ENCODE results near the gene MMP17. TPM values are rescaled to one million over a fixed set of nuclear protein-coding genes. Genes with fewer than 3 reads are reported as not detected.
A peak's percentile ranks its signal among the peaks of the same experiment; 100 is the strongest.

Gene MMP17
- total RNA-seq, 2 donors from 2014 or later: not detected

DNA sequence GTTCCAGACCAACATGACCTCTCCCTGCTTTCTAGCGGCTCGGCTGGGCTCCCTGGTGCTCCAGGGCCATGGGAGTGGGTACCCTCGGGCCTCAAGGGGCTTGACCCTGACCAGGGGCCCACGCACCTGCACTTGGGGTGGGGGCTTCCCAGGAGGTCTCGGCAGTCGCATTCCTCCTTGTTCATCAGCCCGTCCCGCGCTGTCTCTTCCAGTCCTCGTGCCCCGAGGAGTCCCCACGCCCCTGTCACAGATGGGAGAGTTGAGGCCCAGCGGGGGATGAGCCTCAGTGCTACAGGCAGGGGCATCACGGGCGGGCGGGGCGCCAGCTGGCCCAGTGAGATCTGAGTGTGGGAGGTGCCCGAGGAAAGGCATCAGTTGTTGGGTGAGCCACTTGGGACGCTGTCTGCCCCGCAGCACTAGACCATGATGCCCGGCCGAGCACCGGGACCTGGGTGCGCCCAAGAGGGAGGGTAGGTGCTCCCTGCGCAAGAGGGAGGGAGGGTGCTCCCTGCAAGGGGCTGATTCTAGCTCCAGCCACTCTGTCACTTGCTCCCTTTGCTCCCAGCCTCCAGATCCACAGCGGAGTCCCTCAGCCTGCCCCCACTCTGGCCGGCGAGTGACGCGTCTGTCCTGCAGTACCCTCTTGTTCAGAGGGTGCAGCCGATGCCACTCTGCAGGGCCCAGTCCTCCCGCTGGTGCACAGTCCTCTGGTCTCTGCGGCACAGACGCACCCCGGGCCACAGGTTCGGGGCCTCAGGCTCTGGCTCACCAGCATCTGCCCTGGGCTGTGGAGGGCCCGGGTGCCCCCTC, 23.8 kb downstream of the MMP17 start:
- Mint-ChIP-seq H3K9me3 (no peaks in the 10 kb centered on the region), H3K36me3 (no peaks in the 10 kb centered on the region), H3K27ac (no peak overlapping the region)
- ATAC-seq: peak in 1 of 2 donors; percentile 10
- DNase-seq (ENCODE audit: low spot score in 2 of 2): no peak

DNA sequence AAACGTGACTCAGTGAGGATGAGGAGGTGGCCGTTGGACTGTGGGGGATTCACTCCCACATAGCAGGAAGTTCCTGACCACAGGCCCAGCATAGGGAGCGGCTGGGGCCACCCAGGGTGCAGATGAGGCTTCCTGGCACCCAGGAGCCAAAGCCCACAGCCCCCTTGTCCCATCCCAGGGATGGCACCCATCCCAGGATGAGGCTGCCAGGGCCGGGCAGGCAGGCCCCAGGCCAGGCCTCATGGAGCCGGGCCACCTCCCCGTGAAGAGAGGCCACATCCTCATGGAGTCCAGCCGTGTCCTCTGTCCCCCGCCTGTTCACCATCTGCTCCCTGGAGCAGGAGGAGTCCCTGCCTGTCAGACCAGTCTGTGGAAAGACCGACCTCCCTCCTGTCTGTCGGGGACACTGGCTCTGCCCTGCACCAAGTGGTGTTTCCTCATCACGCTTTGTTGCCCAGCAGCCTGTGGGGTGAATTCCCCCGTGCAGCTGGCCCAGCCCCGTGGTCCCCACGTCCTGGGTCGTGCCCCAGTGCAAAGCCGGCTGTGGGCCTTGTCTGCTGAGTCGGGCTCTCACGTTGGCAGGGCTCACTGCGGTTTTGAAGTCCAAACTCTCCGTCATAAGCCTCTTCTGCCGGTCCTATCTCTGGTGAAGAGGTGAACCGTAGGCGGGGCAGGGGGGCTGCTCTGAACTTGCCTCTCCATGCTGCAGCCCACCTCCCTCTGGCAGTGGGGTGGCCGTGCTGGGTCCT, 24.5 kb downstream of the MMP17 start:
- peak in 1 of 2 donors; percentile 17 for ATAC-seq

DNA sequence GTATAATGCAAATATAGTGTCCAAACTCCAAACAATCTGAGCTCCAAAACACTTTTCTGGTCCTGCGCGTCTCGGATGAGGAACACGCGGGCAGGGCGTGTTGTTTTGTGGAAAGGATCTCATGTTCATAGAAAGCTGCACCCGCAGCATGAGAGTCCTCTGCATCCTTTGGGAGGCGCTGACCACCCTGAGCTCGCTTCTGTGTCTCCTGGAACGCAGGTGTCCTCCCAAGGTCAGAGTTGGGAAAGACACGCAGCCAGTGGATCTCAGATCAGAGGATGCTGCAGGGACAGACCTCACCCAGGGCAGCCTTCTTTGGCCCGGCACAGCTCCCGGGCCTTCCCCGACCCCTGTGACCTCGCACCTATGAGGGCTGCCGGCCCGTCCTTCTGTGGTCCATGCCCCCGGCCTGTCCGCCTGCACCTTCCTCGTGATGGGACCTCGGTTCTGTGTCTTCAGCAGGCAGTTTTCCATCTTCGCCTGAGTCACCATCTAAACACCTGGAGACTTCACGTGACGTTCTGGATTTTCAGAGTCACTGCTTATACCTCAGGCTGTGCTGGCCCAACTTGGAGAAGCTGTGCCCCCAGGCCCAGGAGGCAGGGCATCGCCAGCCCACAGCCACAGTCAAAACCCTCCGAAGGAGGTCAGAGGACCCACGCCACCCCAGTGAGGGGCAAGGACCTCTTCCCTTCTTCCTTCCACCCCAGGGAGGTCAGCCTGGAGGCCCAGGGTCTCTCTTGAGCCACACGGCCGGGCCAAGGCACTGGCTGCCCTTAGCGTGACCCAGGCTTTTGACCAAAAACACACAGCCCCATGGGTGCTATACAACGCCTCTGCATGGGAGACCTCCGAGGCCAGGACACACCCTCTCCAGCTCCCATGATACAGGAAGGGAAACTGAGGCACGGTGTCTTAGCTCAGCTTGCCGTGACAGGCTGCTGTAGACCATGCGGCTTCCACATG, 25.9 kb downstream of the MMP17 start:
- no peak for DNase-seq (ENCODE audit: low spot score in 2 of 2)
- no peak for ATAC-seq
- H3K9me3 Mint-ChIP-seq: no peaks in the 10 kb centered on the region

More for the DNA sequence above, 24.5 kb downstream of the MMP17 start:
- Mint-ChIP-seq H3K36me3 (no peaks in the 10 kb centered on the region), H3K9me3 (no peaks in the 10 kb centered on the region), H3K27ac (no peak overlapping the region)
- DNase-seq (ENCODE audit: low spot score in 2 of 2): no peak

DNA sequence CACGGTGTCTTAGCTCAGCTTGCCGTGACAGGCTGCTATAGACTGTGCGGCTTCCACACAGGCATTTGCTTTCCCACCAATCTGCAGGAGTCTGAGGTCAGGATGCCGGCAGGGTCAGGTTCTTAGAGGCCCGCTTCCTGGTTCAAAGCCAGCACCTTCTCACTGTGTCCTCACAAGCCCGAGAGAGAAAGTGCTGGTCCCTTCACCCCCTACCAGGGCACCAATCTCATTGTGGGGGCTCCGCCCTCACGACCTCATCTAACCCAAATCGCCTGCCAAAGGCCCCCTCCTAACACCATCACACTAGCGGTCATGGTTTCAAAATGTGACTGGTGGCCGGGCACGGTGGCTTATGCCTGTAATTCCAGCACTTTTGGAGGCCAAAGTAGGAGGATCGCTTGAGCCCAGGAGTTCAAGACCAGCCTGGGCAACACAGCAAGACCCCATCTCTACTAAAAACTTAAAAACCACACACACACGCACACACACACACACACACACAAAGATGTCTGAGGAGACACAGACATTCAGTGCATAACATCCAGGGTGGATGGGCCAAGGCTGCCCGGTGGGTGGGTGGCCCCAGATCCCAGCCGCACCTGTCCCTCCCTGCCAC, 26.8 kb downstream of the MMP17 start:
- no peak overlapping the region for H3K27ac Mint-ChIP-seq
- DNase-seq (ENCODE audit: low spot score in 2 of 2) (no peak), ATAC-seq (no peak)
- H3K36me3 Mint-ChIP-seq: no peaks in the 10 kb centered on the region
- H3K9me3 Mint-ChIP-seq: no peaks in the 10 kb centered on the region

More for the DNA sequence above, 25.9 kb downstream of the MMP17 start:
- Mint-ChIP-seq H3K27ac (no peak overlapping the region), H3K36me3 (no peaks in the 10 kb centered on the region)

DNA sequence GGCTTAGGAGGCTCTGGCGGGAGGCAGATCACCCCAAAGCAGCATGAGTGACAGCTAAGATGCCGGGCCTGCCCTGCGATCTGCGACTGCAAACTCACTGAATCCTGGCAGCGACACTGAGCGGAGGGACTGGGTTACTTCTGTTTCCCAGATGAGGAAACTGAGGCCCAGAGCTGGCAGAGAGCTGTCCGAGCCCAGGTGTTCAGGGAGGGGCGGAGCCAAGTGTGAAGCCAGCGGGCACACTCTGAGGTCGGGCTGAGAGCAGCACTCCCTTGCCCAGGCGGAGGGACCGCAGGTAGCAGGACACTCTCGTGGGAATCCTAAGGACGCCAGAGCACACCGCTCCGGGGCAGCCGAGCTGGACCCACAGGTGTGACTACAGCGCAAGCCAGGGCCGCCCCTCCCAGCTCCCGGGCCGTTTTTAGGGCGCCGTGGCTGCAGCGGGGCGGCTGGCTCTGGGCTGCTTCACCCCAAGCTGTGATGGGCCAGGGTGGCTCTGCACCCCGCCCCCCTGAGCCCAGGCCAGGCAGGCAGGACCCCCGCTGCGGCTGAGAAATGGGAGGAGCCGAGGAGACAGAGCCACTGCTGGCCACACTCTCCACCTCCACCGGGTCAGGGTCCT, 27.4 kb downstream of the MMP17 start:
- H3K27ac Mint-ChIP-seq: no peak overlapping the region
- H3K9me3 Mint-ChIP-seq: no peaks in the 10 kb centered on the region
- no peaks in the 10 kb centered on the region for H3K36me3 Mint-ChIP-seq
- ATAC-seq: no peak
- no peak for DNase-seq (ENCODE audit: low spot score in 2 of 2)

DNA sequence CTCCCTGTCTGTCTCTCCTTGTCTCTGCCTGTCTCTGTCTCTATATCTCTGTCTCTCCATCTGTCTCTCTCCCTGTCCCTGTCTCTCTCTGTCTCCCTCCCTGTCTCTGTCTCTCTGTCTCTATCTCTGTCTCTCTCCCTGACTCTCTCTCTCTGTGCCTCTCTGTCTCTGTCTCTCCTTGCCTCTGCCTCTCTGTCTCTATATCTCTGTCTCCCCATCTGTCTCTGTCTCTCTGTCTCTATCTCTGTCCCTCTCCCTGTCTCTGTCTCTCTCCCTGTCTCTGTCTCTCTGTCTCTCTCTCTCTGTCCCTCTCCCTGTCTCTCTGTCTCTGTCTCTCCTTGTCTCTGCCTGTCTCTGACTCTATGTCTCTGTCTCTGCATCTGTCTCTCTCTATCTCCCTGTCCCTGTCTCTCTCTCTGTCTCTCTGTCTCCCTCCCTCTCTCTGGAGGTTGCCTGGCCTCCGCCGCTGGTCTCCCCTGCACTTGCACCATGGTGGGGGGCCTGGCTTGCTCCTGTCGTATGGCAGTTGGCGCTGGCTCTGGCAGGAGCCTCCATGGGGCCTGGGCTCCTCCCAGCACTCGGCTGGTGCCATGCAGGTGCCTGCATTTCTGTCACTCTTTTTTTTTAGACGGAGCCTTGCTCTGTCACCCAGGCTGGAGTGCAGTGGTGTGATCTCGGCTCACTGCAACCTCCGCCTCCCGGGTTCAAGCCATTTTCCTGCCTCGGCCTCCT, 28.3 kb downstream of the MMP17 start:
- ATAC-seq (no peak), DNase-seq (ENCODE audit: low spot score in 2 of 2) (no peak)
- H3K36me3 Mint-ChIP-seq: no peaks in the 10 kb centered on the region
- no peaks in the 10 kb centered on the region for H3K9me3 Mint-ChIP-seq
- no peak overlapping the region for H3K27ac Mint-ChIP-seq

DNA sequence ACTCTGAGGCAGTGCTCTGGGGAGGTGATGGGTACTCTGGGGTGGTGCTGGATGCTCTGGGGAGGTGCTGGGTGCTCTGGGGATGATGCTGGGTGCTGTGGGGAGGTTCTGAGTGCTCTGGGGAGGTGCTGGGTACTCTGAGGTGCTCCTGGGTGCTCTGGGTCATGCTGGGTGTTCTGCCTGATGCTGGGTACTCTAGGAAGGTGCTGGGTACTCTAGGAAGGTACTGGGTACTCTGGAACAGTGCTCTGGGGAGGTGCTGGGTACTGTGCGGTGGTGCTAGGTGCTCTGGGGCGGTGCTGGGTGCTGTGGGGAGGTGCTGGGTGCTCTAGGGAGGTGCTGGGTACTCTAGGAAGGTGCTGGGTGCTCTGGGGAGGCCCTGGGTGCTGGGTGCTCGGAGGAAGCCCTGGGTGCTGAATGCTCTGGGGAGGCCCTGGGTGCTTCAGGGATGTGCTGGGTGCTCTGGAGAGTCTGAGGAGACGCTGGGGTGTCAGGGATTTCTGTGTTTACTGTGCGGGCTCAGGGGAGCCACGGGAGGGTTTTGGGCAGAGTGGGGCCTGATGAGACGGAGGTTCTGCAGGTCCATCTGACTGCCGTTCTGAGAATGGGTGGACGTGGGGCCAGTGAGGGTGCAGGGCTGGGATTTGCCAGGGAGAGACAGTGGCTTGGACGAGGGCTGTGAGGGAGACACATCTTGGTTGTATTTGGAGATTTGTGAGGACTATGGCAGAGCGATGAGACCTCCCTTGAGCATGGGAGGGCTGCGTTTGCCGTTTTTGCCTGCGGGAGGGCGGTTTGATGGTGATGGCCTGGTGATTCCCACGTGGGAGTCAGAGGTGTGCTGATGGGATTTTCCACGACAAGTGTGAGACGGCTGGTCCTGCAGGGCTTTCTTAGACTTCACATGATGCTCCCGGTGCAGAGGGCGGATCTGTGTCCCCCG, 30.0 kb downstream of the MMP17 start:
- ATAC-seq (no peak), DNase-seq (ENCODE audit: low spot score in 2 of 2) (no peak)
- peak overlapping the region; percentile 25 to 26 for H3K27ac Mint-ChIP-seq
- no peaks in the 10 kb centered on the region for H3K36me3 Mint-ChIP-seq
- H3K9me3 Mint-ChIP-seq: no peaks in the 10 kb centered on the region

DNA sequence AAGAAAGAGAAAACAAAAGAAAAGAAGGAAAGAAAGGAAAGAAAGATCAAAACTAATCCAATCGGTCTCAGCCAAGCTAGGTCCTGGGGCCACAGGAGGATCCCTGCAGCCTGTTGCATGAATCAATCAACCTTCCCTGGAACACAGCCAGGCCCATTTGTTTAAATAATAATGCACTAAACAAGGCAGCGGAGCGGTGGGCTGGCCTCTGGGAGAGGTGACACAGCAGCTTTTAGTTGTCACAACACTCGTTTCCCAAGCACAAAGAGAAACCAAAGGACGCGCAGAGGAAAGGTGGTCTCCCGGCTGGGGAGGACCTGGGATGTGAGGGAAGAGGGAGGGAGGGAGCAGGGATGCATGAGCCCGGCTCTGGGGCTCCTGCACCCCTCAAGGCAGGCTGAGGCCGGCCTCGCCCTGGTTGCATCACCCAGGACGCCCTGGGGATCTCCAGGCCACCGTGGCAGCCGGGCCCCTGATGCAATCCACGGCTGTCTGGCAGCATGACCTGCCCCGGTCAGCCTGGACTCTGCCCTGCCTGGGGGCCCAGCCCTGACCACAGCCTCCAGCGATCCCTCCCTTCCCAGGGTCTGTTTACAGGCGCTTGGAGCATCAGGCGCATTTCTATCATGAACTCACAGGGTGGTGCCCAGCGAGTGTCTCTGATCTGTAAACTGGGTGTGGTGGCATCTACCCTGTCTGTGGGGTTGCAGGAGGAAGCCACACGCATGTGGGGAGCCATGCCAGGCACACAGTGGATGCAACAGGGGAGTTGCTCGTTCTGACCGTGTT, 32.5 kb downstream of the MMP17 start:
- no peak for DNase-seq (ENCODE audit: low spot score in 2 of 2)
- ATAC-seq: no peak
- no peaks in the 10 kb centered on the region for H3K9me3 Mint-ChIP-seq
- no peak overlapping the region for H3K27ac Mint-ChIP-seq
- no peaks in the 10 kb centered on the region for H3K36me3 Mint-ChIP-seq

DNA sequence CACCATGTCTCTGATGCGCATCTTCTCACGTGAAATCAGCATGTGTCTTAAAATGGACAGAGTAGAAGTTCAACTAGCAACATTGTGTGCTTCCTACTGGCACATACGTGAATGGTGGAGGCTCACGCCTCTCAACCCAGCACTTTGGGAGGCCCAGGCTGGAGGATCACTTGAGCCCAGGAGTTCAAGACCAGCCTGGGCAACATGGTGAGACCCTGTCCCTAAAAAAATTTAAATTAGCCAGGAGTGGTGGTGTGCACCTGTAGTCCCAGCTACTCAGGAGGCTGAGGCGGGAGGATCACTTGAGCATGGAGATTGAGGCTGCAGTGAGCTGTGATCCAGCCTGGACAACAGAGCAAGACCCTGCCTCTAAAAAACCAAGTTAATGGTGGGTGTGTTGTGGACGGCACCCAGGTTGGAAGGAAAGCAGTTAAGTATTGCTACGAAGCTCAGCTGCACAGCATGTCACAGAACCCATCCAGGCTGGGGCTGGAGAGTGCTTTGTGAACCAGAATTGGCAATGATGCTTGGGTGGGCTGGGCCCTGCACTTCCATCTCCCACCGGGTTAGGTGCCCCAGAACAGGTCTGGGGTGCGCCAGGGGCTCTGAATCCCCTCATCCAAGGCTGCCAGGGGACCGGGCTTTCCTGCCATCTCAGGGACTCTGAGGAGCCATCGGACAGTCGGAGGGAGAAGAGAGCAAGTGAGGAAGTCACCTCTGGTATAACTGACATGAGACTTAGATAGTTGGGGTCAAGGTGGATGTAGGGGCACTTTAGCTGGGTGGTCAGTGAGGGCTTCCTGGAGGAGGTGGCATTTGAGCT, 33.3 kb downstream of the MMP17 start:
- ATAC-seq (no peak), DNase-seq (ENCODE audit: low spot score in 2 of 2) (no peak)
- Mint-ChIP-seq H3K36me3 (no peaks in the 10 kb centered on the region), H3K27ac (no peak overlapping the region), H3K9me3 (no peaks in the 10 kb centered on the region)

DNA sequence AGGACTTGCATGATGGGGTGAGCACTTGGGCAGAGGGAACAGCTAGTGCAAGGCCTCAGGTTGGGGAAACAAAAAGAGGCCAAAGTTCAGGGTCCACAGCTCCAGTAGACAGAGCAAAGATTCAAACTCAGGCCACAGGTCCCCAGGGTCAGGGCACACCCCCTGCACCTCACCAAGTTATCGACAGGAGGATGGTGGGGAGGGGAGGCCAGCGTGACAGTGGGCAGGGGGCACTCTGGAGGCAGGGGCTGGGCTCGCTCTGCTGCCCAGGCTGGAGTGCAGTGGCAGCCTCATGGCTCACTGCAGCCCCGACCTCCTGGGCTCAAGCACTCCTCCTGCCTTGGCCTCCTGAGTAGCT, 33.9 kb downstream of the MMP17 start:
- H3K36me3 Mint-ChIP-seq: no peaks in the 10 kb centered on the region
- H3K27ac Mint-ChIP-seq: no peak overlapping the region
- H3K9me3 Mint-ChIP-seq: no peaks in the 10 kb centered on the region
- DNase-seq (ENCODE audit: low spot score in 2 of 2): no peak
- no peak for ATAC-seq

DNA sequence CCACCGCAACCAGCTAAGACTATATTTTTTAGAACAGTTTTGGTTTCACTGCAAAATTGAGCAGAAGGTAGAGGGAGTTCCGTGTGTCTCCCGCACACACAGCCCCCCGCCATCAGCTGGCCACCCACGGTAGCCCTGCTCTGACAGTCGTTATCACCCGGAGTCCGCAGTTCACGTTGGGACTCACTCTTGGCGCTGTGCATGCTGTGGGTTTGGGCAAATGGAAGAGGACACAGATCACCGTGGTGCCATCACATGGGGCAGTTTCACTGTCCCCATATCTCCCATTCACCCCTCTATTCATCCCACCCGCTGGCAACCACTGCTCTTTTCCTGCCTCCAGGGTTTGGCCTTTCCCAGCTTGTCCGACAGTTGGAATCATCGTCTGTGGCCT, 34.4 kb downstream of the MMP17 start:
- Mint-ChIP-seq H3K36me3 (no peaks in the 10 kb centered on the region), H3K9me3 (no peaks in the 10 kb centered on the region), H3K27ac (no peak overlapping the region)
- no peak for ATAC-seq
- no peak for DNase-seq (ENCODE audit: low spot score in 2 of 2)

DNA sequence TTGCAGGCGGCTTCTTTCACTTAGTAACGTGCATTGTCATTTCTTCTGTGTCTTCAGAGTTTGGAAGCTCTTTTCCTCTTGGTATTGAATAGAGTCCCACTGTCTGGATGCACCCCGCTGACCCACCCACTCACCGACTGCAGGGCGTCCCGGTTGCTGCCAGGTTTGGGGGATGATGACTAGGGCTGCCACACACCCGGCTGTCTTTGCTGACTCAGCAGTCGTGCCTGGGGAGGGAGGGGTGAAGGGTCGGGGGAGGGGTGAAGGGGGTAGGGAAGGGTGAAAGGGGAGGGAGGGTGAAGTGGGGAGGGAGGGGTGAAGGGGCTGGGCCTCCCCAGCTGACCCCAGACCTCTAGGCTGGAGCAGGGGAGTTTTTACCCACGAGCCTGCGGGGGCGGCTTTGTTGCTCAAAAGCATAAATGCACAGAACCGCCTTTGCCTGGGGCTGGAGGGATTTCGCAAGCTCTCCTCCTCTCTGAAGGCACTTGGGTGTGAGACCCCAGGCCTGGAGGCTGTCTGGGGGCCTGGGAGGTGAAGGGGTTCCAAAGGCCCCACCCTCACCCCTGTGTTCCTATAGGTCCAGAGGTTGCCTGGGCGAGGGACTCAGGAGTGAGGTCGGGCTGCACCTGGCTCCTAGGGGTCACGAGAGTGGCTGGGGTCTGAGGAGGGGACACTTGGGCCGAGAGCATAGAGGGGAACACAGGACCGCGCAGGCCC, 35.0 kb downstream of the MMP17 start:
- no peak for DNase-seq (ENCODE audit: low spot score in 2 of 2)
- H3K9me3 Mint-ChIP-seq: no peaks in the 10 kb centered on the region
- H3K36me3 Mint-ChIP-seq: no peaks in the 10 kb centered on the region
- ATAC-seq: no peak
- no peak overlapping the region for H3K27ac Mint-ChIP-seq
